Activated T-helper 2 cell treated with anti-CD3 and anti-CD28 coated beads, Interferon-gamma antibody, Interleukin-2, Interleukin-4, amounts not matched to agents 10 μg/mL and 5 μg/mL and 100 μg/mL, durations not matched to agents 14 hours and 24 hours and 36 hours (primary cell): ENCODE results near the gene ABCG4. TPM values are rescaled to one million over a fixed set of nuclear protein-coding genes. Genes with fewer than 3 reads are reported as not detected.
A peak's percentile ranks its signal among the peaks of the same experiment; 100 is the strongest.
"Not testable (repeated sequence)": the region's sequence is repeated elsewhere in the genome, so short reads cannot be mapped to it uniquely, and the experiment has no call there.

Source experiments
- DNase-seq: peaks from one replicate; pipeline ENCODE4 v3.0.0; 2021; ENCODE audit warnings: low spot score
- H3K27ac Mint-ChIP-seq: one replicate; pipeline ENCODE4 v1.8.0; 2021; ENCODE audit warnings: mixed read lengths
- H3K27me3 Mint-ChIP-seq: one replicate; pipeline ENCODE4 v1.8.0; 2021; ENCODE audit warnings: low read depth, mixed read lengths
- H3K36me3 Mint-ChIP-seq: one replicate; pipeline ENCODE4 v1.8.0; 2021; ENCODE audit warnings: low read depth, mixed read lengths
- H3K4me1 Mint-ChIP-seq: one replicate; pipeline ENCODE4 v1.8.0; 2021; ENCODE audit warnings: low read depth, mixed read lengths
- H3K4me3 Mint-ChIP-seq: one replicate; pipeline ENCODE4 v1.8.0; 2021; ENCODE audit warnings: low read depth, mild to moderate bottlenecking, moderate library complexity, mixed read lengths
- H3K9me3 Mint-ChIP-seq: one replicate; pipeline ENCODE4 v1.8.0; 2021; ENCODE audit warnings: mixed read lengths
- intact Hi-C: fragments of 100-400 bp; cut with micrococcal nuclease; formaldehyde crosslinking; loops from one replicate; pipeline ENCODE4 v1.15.1; 2023
- total RNA-seq: library from RNA; stranded (reverse); gene quantifications from 2 replicates; pipeline ENCODE4 v1.2.3, GENCODE V29; 2022

The ABCG4 gene
- total RNA-seq, 1 donor from 2014 or later: 0.11 TPM

- Mint-ChIP-seq H3K9me3 (no peaks in the 10 kb centered on the region), H3K4me3 (no peak overlapping the region), H3K27ac (no peak overlapping the region), H3K4me1 (peaks cover 34% of the 10 kb centered on the region), H3K36me3 (peaks cover 39% of the 10 kb centered on the region), H3K27me3 (no peaks in the 10 kb centered on the region)
- intact Hi-C loops: no loop called here
- DNase-seq: no peak
These were observed 29.9 kb upstream of the ABCG4 start for GRCh38 chr11:119118946-119119345.

GRCh38 chr11:119120639-119121007 lies 28.2 kb upstream of the ABCG4 start:
- no peaks in the 10 kb centered on the region for H3K9me3 Mint-ChIP-seq
- peaks cover 35% of the 10 kb centered on the region for H3K36me3 Mint-ChIP-seq
- H3K27me3 Mint-ChIP-seq: no peaks in the 10 kb centered on the region
- DNase-seq: no peak
- H3K4me3 Mint-ChIP-seq: peak overlapping the region; percentile 92
- intact Hi-C loops: loop anchor here (1.0 to 2.0 kb wide), 3 partner anchors 13 to 35 kb away; partner anchors contain the start of gene C2CD2L
- H3K27ac Mint-ChIP-seq: peak overlapping the region; percentile 87
- H3K4me1 Mint-ChIP-seq: peaks cover 27% of the 10 kb centered on the region

- Mint-ChIP-seq H3K27me3 (no peaks in the 10 kb centered on the region), H3K36me3 (peaks cover 30% of the 10 kb centered on the region), H3K27ac (peak within 1 kb of the TSS; percentile 87), H3K4me1 (peaks cover 22% of the 10 kb centered on the region), H3K4me3 (peak within 1 kb of the TSS; percentile 92), H3K9me3 (no peaks in the 10 kb centered on the region)
- DNase-seq: peak; percentile 99
- intact Hi-C loops: loop anchor here (1.0 to 2.0 kb wide), 3 partner anchors 14 to 36 kb away; partner anchors contain the start of gene C2CD2L
These were observed 27.6 kb upstream of the ABCG4 start, which contains the start of gene HINFP for GRCh38 chr11:119121008-119121810. Gene HINFP, plus strand, starts transcription at chr11:119121580. Its CDS starts 5,365 bp downstream, at chr11:119126945.

GRCh38 chr11:119121811-119122124 lies 27.1 kb upstream of the ABCG4 start:
- no peaks in the 10 kb centered on the region for H3K9me3 Mint-ChIP-seq
- H3K4me1 Mint-ChIP-seq: peaks cover 22% of the 10 kb centered on the region
- intact Hi-C loops: loop anchor here (1.0 to 2.0 kb wide), 3 partner anchors 14 to 36 kb away; partner anchors contain the start of gene C2CD2L
- H3K4me3 Mint-ChIP-seq: peak overlapping the region; percentile 92
- H3K27me3 Mint-ChIP-seq: no peaks in the 10 kb centered on the region
- peaks cover 31% of the 10 kb centered on the region for H3K36me3 Mint-ChIP-seq
- H3K27ac Mint-ChIP-seq: peak overlapping the region; percentile 66
- DNase-seq: no peak

- no peak overlapping the region for H3K27ac Mint-ChIP-seq
These were observed 23.0 kb upstream of the ABCG4 start for GRCh38 chr11:119125821-119126220.

GRCh38 chr11:119126675-119127268 lies 22.1 kb upstream of the ABCG4 start:
- intact Hi-C loops: no loop called here
- Mint-ChIP-seq H3K4me3 (no peak overlapping the region), H3K27me3 (no peaks in the 10 kb centered on the region), H3K36me3 (peaks cover 46% of the 10 kb centered on the region), H3K27ac (peak overlapping the region; percentile 39), H3K4me1 (peaks cover 14% of the 10 kb centered on the region), H3K9me3 (no peaks in the 10 kb centered on the region)
- no peak for DNase-seq

More at GRCh38 chr11:119125821-119126220, 23.0 kb upstream of the ABCG4 start:
- Mint-ChIP-seq H3K27me3 (no peaks in the 10 kb centered on the region), H3K9me3 (no peaks in the 10 kb centered on the region), H3K36me3 (peaks cover 37% of the 10 kb centered on the region), H3K4me1 (peaks cover 17% of the 10 kb centered on the region), H3K4me3 (no peak overlapping the region)
- no peak for DNase-seq
- intact Hi-C loops: no loop called here

GRCh38 chr11:119130662-119131061 lies 18.2 kb upstream of the ABCG4 start:
- DNase-seq: no peak
- H3K36me3 Mint-ChIP-seq: peaks cover 51% of the 10 kb centered on the region
- peaks cover 3% of the 10 kb centered on the region for H3K4me1 Mint-ChIP-seq
- H3K27ac Mint-ChIP-seq: no peak overlapping the region
- no peak overlapping the region for H3K4me3 Mint-ChIP-seq
- H3K9me3 Mint-ChIP-seq: no peaks in the 10 kb centered on the region
- no peaks in the 10 kb centered on the region for H3K27me3 Mint-ChIP-seq
- intact Hi-C loops: no loop called here

- H3K4me1 Mint-ChIP-seq: no peaks in the 10 kb centered on the region
- no peak for DNase-seq
- peaks cover 12% of the 10 kb centered on the region for H3K27me3 Mint-ChIP-seq
- H3K27ac Mint-ChIP-seq: no peak overlapping the region
- no peak overlapping the region for H3K4me3 Mint-ChIP-seq
- intact Hi-C loops: no loop called here
- no peaks in the 10 kb centered on the region for H3K9me3 Mint-ChIP-seq
- H3K36me3 Mint-ChIP-seq: peaks cover 42% of the 10 kb centered on the region
These were observed 14.4 kb upstream of the ABCG4 start for GRCh38 chr11:119134389-119134978.

- H3K4me3 Mint-ChIP-seq, H3K9me3 Mint-ChIP-seq, H3K36me3 Mint-ChIP-seq, H3K4me1 Mint-ChIP-seq, DNase-seq, intact Hi-C loops, H3K27ac Mint-ChIP-seq: not testable (repeated sequence)
- H3K27me3 Mint-ChIP-seq: peaks cover 23% of the 10 kb centered on the region
These were observed 9.6 kb upstream of the ABCG4 start for GRCh38 chr11:119139276-119139675.

GRCh38 chr11:119144825-119145486 lies 3.9 kb upstream of the ABCG4 start:
- DNase-seq: no peak
- intact Hi-C loops: loop anchor here (2.0 kb wide), 1 partner anchor 52 kb away; no protein-coding TSS in a partner anchor
- H3K9me3 Mint-ChIP-seq: no peaks in the 10 kb centered on the region
- H3K4me3 Mint-ChIP-seq: no peak overlapping the region
- peaks cover 46% of the 10 kb centered on the region for H3K27me3 Mint-ChIP-seq
- no peaks in the 10 kb centered on the region for H3K36me3 Mint-ChIP-seq
- peaks cover 2% of the 10 kb centered on the region for H3K4me1 Mint-ChIP-seq
- H3K27ac Mint-ChIP-seq: no peak overlapping the region

GRCh38 chr11:119145551-119145950 lies 3.3 kb upstream of the ABCG4 start:
- DNase-seq: no peak
- H3K27me3 Mint-ChIP-seq: peaks cover 52% of the 10 kb centered on the region
- intact Hi-C loops: loop anchor here (2.0 kb wide), 1 partner anchor 51 kb away; no protein-coding TSS in a partner anchor
- no peaks in the 10 kb centered on the region for H3K36me3 Mint-ChIP-seq
- H3K4me3 Mint-ChIP-seq: no peak overlapping the region
- no peak overlapping the region for H3K27ac Mint-ChIP-seq
- peaks cover 2% of the 10 kb centered on the region for H3K4me1 Mint-ChIP-seq
- no peaks in the 10 kb centered on the region for H3K9me3 Mint-ChIP-seq

- intact Hi-C loops: no loop called here
- no peak overlapping the region for H3K27ac Mint-ChIP-seq
- peaks cover 65% of the 10 kb centered on the region for H3K27me3 Mint-ChIP-seq
- no peaks in the 10 kb centered on the region for H3K36me3 Mint-ChIP-seq
- H3K9me3 Mint-ChIP-seq: no peaks in the 10 kb centered on the region
- no peak for DNase-seq
- peak overlapping the region; percentile 64 for H3K4me3 Mint-ChIP-seq
- H3K4me1 Mint-ChIP-seq: peaks cover 2% of the 10 kb centered on the region
These were observed 1.1 kb upstream of the ABCG4 start for GRCh38 chr11:119147604-119148333.
